GM19193 (cell line): ENCODE measurements around the gene CAMK4.
A peak's percentile ranks its signal among the peaks of the same experiment; 100 is the strongest.

Source experiments
- POLR2A ChIP-seq: IDR thresholded peaks from 4 replicates; pipeline ENCODE4 v1.6.1; 2011; ENCODE audit not compliant: insufficient read depth, insufficient read length; ENCODE audit errors: extremely low read depth

Gene CAMK4

GRCh38 chr5:111224561-111225345, 569 bp downstream of the CAMK4 start:
- TF ChIP-seq POLR2A: peak; percentile 13

GRCh38 chr5:111225926-111226325, 1.7 kb downstream of the CAMK4 start:
- TF ChIP-seq POLR2A: no peak

GRCh38 chr5:111226556-111226955, 2.4 kb downstream of the CAMK4 start:
- TF ChIP-seq POLR2A: no peak

GRCh38 chr5:111227226-111227782, 3.1 kb downstream of the CAMK4 start:
- no peak for TF ChIP-seq POLR2A

- TF ChIP-seq POLR2A: no peak
Measured at GRCh38 chr5:111227801-111228200, 3.6 kb downstream of the CAMK4 start.

GRCh38 chr5:111228520-111229220, 4.5 kb downstream of the CAMK4 start:
- TF ChIP-seq POLR2A: no peak

GRCh38 chr5:111229221-111229835, 5.1 kb downstream of the CAMK4 start:
- no peak for TF ChIP-seq POLR2A

- no peak for TF ChIP-seq POLR2A
Measured at GRCh38 chr5:111229871-111230810, 6.0 kb downstream of the CAMK4 start.

- TF ChIP-seq POLR2A: no peak
Measured at GRCh38 chr5:111231119-111231518, 6.9 kb downstream of the CAMK4 start.

- TF ChIP-seq POLR2A: no peak
Measured at GRCh38 chr5:111232311-111233051, 8.3 kb downstream of the CAMK4 start.

- no peak for TF ChIP-seq POLR2A
Measured at GRCh38 chr5:111233052-111233374, 8.8 kb downstream of the CAMK4 start.

GRCh38 chr5:111234125-111234524, 9.9 kb downstream of the CAMK4 start:
- no peak for TF ChIP-seq POLR2A

GRCh38 chr5:111235635-111236034, 11.5 kb downstream of the CAMK4 start:
- TF ChIP-seq POLR2A: no peak

- TF ChIP-seq POLR2A: no peak
Measured at GRCh38 chr5:111236348-111236747, 12.2 kb downstream of the CAMK4 start.
